HL-60 (cell line): Measurements from ENCODE around the gene NMNAT2.

Experiments
- DNase-seq, 2 experiments: peaks; one replicate each; pipeline ENCODE4 v3.0.0-alpha.2; 2010 to 2020; ENCODE audit warnings: low read depth in 1 of 2, low spot score in 1 of 2
- H3K27ac ChIP-seq: fragments of 250-450 bp; sonication (Bioruptor Pico); replicated peaks from 2 replicates; pipeline ENCODE4 v1.5.1; 2020; ENCODE audit warnings: mild to moderate bottlenecking, moderate library complexity
- H3K27me3 ChIP-seq: fragments of 250-450 bp; sonication (Bioruptor Pico); 2 replicates; pipeline ENCODE4 v1.5.1; 2021; ENCODE audit warnings: mild to moderate bottlenecking, moderate library complexity; ENCODE audit not compliant: insufficient read depth, poor library complexity, severe bottlenecking
- H3K4me3 ChIP-seq: replicated peaks from 2 replicates; pipeline ENCODE4 v1.5.1; 2011; ENCODE audit warnings: mild to moderate bottlenecking, control low read depth, low read length; ENCODE audit not compliant: insufficient read depth
- GABPA ChIP-seq: IDR thresholded peaks from 2 replicates; pipeline ENCODE4 v1.6.1; 2012; ENCODE audit warnings: low read depth
- POLR2AphosphoS5 ChIP-seq: IDR thresholded peaks from 2 replicates; pipeline ENCODE4 v1.6.1; 2012; ENCODE audit warnings: low read depth
- SPI1 ChIP-seq: IDR thresholded peaks from 2 replicates; pipeline ENCODE4 v1.6.1; 2012; ENCODE audit warnings: low read depth, mild to moderate bottlenecking, borderline replicate concordance
- TF ChIP-seq, protein P1 (sequence below): IDR thresholded peaks from 2 replicates; pipeline ENCODE4 v1.6.1; 2012; ENCODE audit warnings: low read depth; ENCODE audit not compliant: insufficient replicate concordance
- TF ChIP-seq, protein P2 (sequence below): IDR thresholded peaks from one replicate; pipeline ENCODE4 v1.5.1; 2011; ENCODE audit warnings: low read length, control low read depth, inconsistent platforms; ENCODE audit not compliant: insufficient read depth

The NMNAT2 gene

GRCh38 chr1:183273300-183273699 is 144.9 kb downstream of the NMNAT2 start:
- Histone ChIP-seq H3K27ac (no peak overlapping the region), H3K4me3 (no peak overlapping the region), H3K27me3 (no peaks in the 10 kb centered on the region)
- TF ChIP-seq GABPA (no peak), SPI1 (no peak), POLR2AphosphoS5 (no peak)
- TF ChIP-seq, protein P1, sequence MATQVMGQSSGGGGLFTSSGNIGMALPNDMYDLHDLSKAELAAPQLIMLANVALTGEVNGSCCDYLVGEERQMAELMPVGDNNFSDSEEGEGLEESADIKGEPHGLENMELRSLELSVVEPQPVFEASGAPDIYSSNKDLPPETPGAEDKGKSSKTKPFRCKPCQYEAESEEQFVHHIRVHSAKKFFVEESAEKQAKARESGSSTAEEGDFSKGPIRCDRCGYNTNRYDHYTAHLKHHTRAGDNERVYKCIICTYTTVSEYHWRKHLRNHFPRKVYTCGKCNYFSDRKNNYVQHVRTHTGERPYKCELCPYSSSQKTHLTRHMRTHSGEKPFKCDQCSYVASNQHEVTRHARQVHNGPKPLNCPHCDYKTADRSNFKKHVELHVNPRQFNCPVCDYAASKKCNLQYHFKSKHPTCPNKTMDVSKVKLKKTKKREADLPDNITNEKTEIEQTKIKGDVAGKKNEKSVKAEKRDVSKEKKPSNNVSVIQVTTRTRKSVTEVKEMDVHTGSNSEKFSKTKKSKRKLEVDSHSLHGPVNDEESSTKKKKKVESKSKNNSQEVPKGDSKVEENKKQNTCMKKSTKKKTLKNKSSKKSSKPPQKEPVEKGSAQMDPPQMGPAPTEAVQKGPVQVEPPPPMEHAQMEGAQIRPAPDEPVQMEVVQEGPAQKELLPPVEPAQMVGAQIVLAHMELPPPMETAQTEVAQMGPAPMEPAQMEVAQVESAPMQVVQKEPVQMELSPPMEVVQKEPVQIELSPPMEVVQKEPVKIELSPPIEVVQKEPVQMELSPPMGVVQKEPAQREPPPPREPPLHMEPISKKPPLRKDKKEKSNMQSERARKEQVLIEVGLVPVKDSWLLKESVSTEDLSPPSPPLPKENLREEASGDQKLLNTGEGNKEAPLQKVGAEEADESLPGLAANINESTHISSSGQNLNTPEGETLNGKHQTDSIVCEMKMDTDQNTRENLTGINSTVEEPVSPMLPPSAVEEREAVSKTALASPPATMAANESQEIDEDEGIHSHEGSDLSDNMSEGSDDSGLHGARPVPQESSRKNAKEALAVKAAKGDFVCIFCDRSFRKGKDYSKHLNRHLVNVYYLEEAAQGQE: no peak
- TF ChIP-seq, protein P2, sequence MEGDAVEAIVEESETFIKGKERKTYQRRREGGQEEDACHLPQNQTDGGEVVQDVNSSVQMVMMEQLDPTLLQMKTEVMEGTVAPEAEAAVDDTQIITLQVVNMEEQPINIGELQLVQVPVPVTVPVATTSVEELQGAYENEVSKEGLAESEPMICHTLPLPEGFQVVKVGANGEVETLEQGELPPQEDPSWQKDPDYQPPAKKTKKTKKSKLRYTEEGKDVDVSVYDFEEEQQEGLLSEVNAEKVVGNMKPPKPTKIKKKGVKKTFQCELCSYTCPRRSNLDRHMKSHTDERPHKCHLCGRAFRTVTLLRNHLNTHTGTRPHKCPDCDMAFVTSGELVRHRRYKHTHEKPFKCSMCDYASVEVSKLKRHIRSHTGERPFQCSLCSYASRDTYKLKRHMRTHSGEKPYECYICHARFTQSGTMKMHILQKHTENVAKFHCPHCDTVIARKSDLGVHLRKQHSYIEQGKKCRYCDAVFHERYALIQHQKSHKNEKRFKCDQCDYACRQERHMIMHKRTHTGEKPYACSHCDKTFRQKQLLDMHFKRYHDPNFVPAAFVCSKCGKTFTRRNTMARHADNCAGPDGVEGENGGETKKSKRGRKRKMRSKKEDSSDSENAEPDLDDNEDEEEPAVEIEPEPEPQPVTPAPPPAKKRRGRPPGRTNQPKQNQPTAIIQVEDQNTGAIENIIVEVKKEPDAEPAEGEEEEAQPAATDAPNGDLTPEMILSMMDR: no peak
- no peak for DNase-seq

- no peak overlapping the region for H3K27ac ChIP-seq
- DNase-seq: no peak
- no peak for TF ChIP-seq POLR2AphosphoS5
- TF ChIP-seq, protein P1: no peak
- no peak for TF ChIP-seq SPI1
- TF ChIP-seq, protein P2: no peak
- no peak for TF ChIP-seq GABPA
Observed at GRCh38 chr1:183272390-183272848, 145.8 kb downstream of the NMNAT2 start.

DNA sequence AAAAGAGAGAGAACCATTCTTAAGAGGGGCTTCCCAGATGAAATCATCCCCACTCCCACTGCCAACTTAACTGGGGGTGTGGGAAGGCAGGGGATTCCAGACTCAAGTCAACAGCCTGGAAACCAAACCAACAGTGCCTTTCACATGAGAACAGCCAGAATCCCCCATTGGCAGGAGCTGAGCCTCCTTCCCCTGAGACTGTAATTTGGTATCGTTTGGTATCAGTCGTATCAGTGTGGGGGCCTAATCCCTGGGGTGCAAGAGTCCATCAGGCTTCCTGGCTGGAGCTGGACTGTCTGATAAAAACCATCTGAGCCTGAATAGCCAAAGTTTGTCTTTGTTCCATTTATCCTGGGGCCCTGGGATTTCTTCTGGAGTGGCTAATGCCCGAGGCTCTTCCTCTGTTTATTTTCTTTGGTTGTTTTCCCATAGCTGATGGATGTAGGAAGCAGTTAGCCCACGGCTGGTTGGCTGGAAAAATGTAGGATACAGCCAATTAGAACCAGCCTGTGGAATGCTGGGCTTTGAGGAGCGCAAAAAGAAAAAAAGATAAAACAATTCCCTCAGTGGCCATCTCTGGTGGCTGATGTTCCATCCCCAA is 147.5 kb downstream of the NMNAT2 start:
- Histone ChIP-seq H3K27me3 (no peaks in the 10 kb centered on the region), H3K27ac (no peak overlapping the region), H3K4me3 (no peak overlapping the region)
- no peak for TF ChIP-seq POLR2AphosphoS5
- TF ChIP-seq, protein P1: no peak
- TF ChIP-seq SPI1: no peak
- DNase-seq: no peak

More at GRCh38 chr1:183272390-183272848, 145.8 kb downstream of the NMNAT2 start:
- Histone ChIP-seq H3K4me3 (no peak overlapping the region), H3K27me3 (no peaks in the 10 kb centered on the region)
